Neural progenitor cell (in vitro differentiated cells): Measurements from ENCODE around the gene ZNF519.
"Not testable (repeated sequence)": the region's sequence is repeated elsewhere in the genome, so short reads cannot be mapped to it uniquely, and the experiment has no call there.

Experiments used
- CTCF ChIP-seq: fragments of 200-600 bp; sonication (generic); IDR thresholded peaks from 2 replicates; pipeline ENCODE4 v1.5.1; 2017; ENCODE audit warnings: antibody characterized with exemption, mild to moderate bottlenecking
- EZH2 ChIP-seq: fragments of 200-600 bp; sonication (generic); IDR thresholded peaks from 2 replicates; pipeline ENCODE4 v1.6.1; 2017; ENCODE audit warnings: antibody characterized with exemption, mild to moderate bottlenecking, moderate library complexity

GRCh38 chr18:14177540-14178320 is 45.5 kb upstream of the ZNF519 start:
- not testable (repeated sequence) for TF ChIP-seq CTCF, EZH2
